Left renal pelvis (tissue), 4 donors: ENCODE results near the gene ACP1. TPM values are rescaled to one million over a fixed set of nuclear protein-coding genes. Genes with fewer than 3 reads are reported as not detected.
"Not testable (repeated sequence)": the region's sequence is repeated elsewhere in the genome, so short reads cannot be mapped to it uniquely, and the experiment has no call there.

Experiments
- DNase-seq, 4 donors: peaks; one replicate each; pipeline ENCODE4 v3.0.0-alpha.2; 2013; ENCODE audit warnings: low read depth in 4 of 4, low spot score in 3 of 4
- polyA plus RNA-seq, 4 donors: library from polyadenylated mRNA; unstranded; fragments of 120-200 nt; gene quantifications; one replicate each; pipeline ENCODE4 v1.2.1, GENCODE V29; 2013; ENCODE audit not compliant: insufficient read length in 4 of 4

The ACP1 gene
- polyA plus RNA-seq, 4 donors, result 108 to 169 (median 154) TPM

DNA sequence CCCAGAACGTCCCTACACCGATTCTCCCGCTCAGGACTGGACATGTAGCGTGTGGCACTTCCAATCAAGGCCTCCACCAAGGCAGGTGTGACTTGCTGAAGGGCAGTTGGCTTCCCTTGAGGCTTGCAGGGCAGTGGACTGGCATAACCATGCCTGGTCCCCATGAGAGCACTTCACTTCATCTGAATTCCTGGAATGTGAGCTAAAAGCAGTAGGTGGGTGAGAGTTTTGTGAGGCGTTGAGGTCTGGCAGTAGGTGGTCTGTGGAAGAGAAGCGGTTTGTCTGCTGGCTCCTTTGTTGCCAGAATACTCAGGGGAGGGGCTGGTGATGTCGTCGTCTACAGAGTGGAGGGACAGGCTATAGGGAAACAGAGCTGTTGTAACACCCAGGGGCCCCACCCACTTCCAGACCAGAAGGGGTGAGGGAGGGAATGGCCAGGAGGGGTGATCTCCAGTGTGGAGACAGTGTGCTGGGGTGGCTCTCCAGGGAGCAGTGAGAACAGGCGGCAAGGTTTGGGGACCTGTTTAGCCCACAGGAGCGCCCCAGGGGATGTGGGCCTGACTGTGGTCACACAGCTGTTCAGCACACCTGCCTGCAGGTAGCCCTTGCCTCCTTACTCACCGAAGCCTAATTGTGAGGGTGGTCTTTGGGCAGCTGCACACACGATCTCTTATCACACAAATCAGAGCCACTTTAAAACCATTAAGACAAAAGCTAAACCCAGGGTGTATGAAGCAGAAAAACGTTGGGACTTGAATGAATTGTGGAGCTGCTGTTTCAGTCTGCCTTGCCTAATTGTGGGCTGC, 44.6 kb downstream of the ACP1 start:
- no peak for DNase-seq

DNA sequence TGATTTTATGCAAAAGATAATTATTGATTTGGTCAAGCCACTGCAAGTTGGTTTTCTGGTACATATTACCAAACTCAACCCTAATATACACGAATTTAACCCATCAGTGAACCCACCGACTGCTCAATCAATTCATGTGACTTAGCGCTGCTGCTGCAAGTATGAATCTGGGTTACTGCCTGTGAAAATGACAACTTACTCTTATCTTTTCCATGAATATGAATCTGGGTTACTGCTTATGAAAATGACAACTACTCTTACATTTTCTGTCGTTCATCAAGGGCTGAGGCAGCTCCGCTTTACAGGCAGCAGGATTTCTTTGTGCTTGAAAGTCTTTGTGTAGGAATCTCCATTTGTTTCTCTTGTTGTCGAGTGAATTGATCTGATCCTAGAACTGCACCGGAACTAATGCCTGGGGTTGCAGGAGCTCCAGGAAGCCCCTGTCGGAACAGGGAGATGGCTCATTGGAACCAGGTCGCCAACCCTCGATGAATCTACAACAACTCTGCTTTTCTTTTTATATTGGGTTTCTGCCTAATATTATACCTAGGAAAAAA, 45.3 kb downstream of the ACP1 start:
- DNase-seq, result no peak

DNA sequence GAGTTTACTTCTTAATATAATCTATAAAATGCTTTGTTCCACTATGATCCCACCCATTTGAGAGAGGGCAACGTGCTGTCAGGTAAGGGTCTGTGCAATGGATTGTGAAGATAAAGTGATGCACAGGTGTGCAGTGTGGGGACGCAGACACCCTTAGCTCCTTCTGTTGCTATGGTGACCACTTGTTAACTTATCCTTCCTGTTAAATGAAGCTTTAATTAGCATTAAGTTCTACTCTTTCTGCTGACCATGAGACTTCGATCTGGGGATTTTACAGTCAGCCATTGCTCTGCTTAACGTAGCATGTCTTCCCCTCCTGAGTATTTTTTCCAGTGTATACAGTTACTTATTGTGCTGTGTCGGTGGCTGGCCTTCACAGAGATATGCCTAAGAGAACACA, 46.2 kb downstream of the ACP1 start:
- DNase-seq, result no peak

DNA sequence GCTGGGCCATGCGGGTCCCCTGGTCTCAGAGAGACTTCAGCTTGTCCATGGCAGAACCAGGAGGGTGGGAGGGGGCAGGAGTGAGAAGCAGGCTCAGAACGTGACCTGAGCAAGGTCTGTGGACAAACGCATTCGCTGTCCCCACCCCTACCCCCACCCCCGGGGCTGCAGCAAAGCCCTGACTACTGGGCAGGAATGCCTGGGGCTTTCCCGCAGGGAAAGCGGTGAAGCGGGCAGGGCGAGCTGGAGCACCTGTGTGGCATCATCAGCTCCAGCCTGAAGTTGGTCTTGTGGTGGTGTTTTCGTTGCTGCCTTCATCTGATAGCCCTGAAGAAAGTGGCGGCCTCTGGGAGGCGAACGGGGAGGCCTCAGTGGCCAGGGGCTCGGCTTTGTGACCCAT, 49.2 kb downstream of the ACP1 start:
- no peak for DNase-seq

DNA sequence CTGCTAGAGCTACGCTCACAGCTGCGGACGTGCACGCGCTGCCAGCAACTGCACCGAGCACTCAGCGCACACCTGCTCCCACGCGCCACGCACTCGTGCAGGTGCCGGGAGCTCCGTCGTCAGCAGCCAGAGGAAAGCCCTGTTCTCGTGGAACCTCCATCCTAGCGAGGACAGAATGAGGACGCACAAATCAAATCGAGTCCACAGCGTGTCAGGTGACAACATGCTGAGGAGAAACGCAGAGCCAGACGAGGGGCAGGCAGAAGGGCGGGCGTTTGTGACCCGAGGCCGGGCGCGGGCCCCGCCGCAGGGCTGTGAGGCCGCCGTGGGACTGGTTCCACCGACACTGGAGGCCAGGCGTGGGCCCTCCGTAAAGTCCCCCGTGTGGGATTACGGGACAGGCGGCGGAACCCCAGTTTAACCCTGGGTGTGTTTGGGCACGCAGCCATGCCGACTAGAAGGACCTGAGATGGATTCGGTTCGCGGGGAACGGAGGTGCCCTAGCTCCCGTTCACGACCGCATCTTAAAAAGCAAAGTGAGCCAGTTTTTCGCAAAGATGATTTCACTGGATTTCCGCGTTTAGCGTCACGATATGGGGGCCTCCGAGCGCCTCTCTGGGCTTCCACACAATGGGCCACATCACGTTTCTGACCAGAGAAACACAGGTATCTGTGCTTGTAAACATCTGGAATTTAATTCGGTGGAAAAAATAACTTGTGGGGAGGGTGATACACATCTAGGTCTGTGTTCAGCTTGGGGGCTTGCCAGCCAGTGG, 50.0 kb downstream of the ACP1 start:
- no peak for DNase-seq

DNA sequence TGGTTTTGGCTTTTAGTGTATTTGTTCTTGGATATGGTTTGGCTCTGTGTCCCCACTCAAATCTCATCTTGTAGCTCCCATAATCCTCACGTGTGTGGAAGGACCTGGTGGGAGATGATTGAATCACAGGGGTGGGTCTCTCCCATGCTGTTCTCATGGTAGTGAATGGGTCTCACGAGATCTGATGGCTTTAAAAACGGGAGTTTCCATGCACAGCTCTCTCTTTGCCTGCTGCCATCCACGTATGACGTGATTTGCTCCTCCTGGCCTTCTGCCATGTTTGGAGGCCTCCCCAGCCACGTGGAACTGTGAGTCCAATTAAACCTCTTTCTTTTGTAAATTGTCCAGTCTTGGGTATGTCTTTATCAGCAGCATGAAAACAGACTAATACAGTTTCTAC, 51.2 kb downstream of the ACP1 start:
- DNase-seq, result not testable (repeated sequence)

DNA sequence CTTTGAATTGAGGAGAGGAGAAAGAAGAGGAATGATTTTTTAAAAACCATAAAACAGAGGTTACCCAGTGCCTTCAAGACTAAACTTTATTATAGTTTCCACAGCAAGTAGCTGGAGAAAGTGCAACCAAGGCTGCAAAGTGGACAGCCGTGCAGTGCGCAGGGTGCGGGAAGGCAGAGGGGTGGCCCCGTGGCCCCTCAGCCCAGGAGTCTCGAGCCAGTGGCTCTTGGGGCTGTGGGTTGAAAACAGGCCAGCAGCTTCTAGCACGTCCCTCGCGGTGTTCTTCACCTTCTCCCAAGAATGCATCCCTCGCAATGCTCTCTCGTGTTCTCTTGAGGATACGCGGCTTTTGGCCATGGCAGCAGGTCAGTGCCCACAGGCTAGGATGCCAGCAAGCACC, 51.6 kb downstream of the ACP1 start:
- DNase-seq, result no peak

DNA sequence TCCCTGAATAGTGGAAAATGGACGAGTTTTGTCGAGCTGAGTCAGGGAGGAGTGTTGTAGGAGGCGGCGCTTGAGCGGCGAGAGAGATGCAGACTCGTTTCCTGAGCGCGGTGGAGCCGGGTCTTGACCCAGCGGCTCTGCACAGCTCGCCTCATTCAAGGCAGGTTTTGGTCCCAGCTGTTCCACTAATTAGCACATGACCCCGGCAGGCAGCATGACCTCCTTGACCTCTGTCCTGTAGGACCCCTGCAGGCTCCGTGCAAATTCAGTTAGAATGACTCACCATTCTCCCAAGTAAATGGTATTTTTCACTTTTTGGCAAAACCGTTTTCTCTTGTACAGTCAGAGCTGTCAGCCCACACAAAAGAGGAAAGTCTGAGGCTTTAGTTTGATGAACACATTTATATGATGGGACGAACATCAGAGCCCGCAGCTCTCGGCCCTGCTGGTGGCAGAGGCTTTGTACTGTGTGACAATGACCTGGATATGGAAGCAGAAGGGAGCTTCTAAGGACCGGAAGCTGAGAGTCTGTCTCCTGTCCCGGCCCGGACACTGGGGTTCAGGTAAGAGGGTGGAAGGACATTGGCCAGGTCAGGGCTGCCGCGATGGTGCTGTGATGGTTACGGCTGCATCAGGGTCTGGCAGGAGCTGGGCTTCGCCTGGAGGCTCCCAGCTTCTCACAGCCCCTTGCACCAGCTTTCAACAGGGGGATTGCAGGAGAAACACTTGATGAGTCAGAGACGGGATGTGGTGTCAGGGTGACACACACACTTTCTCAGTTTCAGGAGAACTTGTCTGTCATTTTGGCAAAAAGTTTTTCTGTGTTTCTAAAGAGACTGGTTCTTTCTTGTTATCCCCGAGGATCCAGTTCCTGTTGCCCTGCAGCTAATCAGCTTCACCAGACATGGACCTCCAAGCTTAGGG, 53.0 kb downstream of the ACP1 start:
- DNase-seq, result no peak

DNA sequence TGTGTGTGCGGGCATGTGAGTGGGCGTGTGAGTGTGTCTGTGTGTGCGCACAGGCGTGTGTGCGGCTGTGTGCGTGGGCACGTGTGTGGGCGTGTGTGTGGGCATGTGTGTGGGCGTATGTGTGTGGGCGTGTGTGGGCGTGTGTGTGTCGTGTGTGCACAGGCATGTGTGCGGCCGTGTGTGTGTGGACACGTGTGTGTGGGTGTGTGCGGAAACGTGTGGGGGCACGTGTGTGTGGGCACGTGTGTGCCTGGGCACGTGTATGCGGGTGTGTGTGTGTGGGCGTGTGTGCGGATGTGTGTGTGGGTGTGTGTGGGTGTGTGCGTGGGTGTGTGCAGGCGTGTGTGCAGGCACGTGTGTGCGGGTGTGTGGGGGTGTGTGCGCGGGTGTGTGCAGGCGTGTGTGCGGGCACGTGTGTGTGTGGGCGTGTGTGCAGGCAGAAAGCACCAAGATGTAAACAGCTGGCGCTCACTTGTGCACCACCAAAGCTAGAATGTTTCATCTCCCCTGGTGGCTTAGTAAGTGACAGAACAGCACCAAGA, 54.4 kb downstream of the ACP1 start:
- DNase-seq, result no peak

DNA sequence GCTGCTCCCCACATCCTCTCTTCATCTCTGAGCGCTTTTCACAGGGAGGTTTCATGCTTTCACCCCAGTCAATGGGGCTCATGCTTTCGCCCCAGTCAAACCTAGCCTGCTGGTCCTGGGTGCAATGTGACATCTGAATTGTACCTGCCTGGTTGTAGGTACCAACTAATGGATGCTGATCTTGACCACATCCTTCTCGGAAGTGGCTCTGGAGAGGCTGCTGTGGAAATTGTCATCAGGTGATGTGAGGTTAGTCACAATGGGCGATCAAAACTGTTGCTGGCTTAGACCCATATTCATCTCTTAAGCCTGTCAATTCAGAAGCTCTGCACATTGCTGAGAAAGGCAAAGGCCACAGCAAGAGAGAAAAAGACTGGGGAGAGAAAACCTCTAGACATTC, 55.8 kb downstream of the ACP1 start:
- no peak for DNase-seq

DNA sequence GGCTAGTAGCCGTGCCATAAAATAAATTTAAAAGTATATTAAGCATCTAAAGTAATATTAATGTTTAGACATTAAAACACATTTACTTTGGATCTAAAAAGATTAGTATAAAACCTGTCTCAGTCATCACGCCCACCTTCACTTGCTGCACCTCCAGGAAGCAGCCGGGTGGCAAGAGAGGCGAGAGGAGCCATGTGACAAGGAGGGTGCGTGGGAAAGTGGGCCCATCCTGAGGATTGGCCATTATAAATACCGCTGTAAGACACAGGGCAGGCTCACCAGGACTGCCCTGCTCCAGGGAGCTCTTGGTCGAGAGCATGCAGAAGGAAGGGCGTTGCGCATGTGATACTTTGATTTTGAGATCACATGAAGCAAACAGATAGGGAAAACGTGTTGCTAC, 57.6 kb downstream of the ACP1 start:
- DNase-seq, result no peak

DNA sequence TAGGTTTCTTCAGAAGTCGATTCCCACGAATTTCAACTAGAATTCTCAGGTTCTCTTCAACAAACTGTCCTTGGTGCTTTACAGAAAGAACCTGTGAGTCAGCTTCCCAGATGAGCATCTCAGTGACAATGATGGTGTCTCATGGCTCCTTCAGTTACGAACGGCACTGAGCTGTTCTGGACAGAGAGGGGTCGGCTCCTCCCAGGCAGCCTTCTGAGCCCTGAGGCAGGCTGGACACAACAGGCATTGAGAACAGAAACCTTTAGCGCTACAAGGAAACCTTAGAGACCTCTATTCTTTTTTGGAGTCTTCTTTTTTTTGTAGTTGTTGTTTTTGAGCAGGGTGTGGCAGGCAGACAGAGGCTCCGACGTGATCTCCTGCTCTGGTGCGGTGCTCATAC, 58.3 kb downstream of the ACP1 start:
- DNase-seq, result no peak

Other genes starting within 250 kb of the ACP1 start
- 10 to 100 TPM in 3 of 4 donors, 1 to 10 TPM in 1; 1.3 to 17.9 (median 11.3) TPM for gene FAM110C, start 218.4 kb upstream of the ACP1 start, polyA plus RNA-seq
- gene SH3YL1, start 915 bp upstream of the ACP1 start, polyA plus RNA-seq, result 100 to 1,000 TPM in 3 of 4 donors, 10 to 100 TPM in 1; 47.7 to 124 (median 108) TPM
- 1 to 10 TPM; 4.6 to 8.1 (median 5.7) TPM for gene ALKAL2, start 23.1 kb downstream of the ACP1 start, polyA plus RNA-seq